HepG2 (cell line): Measurements from ENCODE around the gene SH3BP2. TPM values are rescaled to one million over a fixed set of nuclear protein-coding genes. Genes with fewer than 3 reads are reported as not detected.

ENCODE experiments used
- CBX2 ChIP-seq, 2 experiments: fragments of 200-600 bp in 1 of 2; sonication (generic); formaldehyde crosslinking in 1 of 2; IDR thresholded peaks; 2 replicates each; pipeline versions ENCODE4 v1.7.0 to v1.8.1; 2018 to 2022; ENCODE audit warnings: low read depth in 2 of 2, low read length in 1 of 2, mild to moderate bottlenecking in 1 of 2, missing genetic modification reagents in 1 of 2
- FOSL2 ChIP-seq: sonication (generic); formaldehyde crosslinking; IDR thresholded peaks from 2 replicates; pipeline ENCODE4 v1.4.0; 2020; ENCODE audit warnings: missing genetic modification reagents
- FOXA1 ChIP-seq, 2 experiments: fragments of 450-650 bp in 1 of 2; sonication (generic) in 1 of 2; formaldehyde crosslinking in 1 of 2; IDR thresholded peaks; 2 replicates each; pipeline versions ENCODE4 v1.4.0 to v1.6.1; 2016 to 2020; ENCODE audit warnings: missing genetic modification reagents in 1 of 2
- NKX3-1 ChIP-seq: sonication (generic); formaldehyde crosslinking; IDR thresholded peaks from 2 replicates; pipeline ENCODE4 v1.5.0; 2020; ENCODE audit warnings: missing genetic modification reagents
- PATZ1 ChIP-seq: sonication (generic); formaldehyde crosslinking; IDR thresholded peaks from 2 replicates; pipeline ENCODE4 v1.4.0; 2020; ENCODE audit warnings: missing genetic modification reagents
- RARA ChIP-seq: IDR thresholded peaks from 2 replicates; pipeline ENCODE4 v1.6.1; 2016; ENCODE audit warnings: missing genetic modification reagents, missing compliant biosample characterization
- SP5 ChIP-seq: IDR thresholded peaks from 2 replicates; pipeline ENCODE4 v1.6.1; 2016; ENCODE audit warnings: low read depth, borderline replicate concordance
- TFAP4 ChIP-seq: sonication (generic); IDR thresholded peaks from 2 replicates; pipeline ENCODE4 v1.6.1; 2016; ENCODE audit warnings: low read depth, borderline replicate concordance
- TRIM22 ChIP-seq: fragments of 450-650 bp; IDR thresholded peaks from 2 replicates; pipeline ENCODE4 v1.6.1; 2017
- ZNF670 ChIP-seq: sonication (generic); formaldehyde crosslinking; IDR thresholded peaks from 2 replicates; pipeline ENCODE4 v1.8.0; 2022; ENCODE audit warnings: mild to moderate bottlenecking, missing genetic modification reagents, borderline replicate concordance
- ZNF891 ChIP-seq: sonication (generic); formaldehyde crosslinking; IDR thresholded peaks from 2 replicates; pipeline ENCODE4 v1.5.0; 2020; ENCODE audit warnings: mild to moderate bottlenecking, missing genetic modification reagents
- polyA plus RNA-seq, 8 experiments: library from polyadenylated mRNA; depleted of rRNA in 3 of 8; stranded (reverse) in 7 of 8; unstranded in 1 of 8; fragments of >200 nt; fragmentation: Illumina TruSeq in 4 of 8; extraction: Trizol in 4 of 8; gene quantifications; 2 replicates each; pipeline versions ENCODE4 v1.2.1 to v1.2.3, GENCODE V29; 2011 to 2016; ENCODE audit warnings: low read depth in 4 of 8, missing spikeins in 1 of 8, mixed read lengths in 1 of 8; ENCODE audit not compliant: insufficient read depth in 1 of 8
- total RNA-seq, 5 experiments: library from RNA; depleted of rRNA; stranded (reverse); fragments of >200 nt; fragmentation: Illumina TruSeq; extraction: Trizol; gene quantifications; 2 replicates each; pipeline ENCODE4 v1.2.3, GENCODE V29; 2016; ENCODE audit warnings: low read depth in 1 of 5
- TF ChIP-seq, protein P1 (sequence below): sonication (generic); formaldehyde crosslinking; IDR thresholded peaks from 2 replicates; pipeline ENCODE4 v1.5.0; 2020; ENCODE audit warnings: missing genetic modification reagents
- TF ChIP-seq, protein P2 (sequence below): sonication (generic); formaldehyde crosslinking; IDR thresholded peaks from 2 replicates; pipeline ENCODE4 v1.4.0; 2020; ENCODE audit warnings: missing genetic modification reagents
- TF ChIP-seq, protein P3 (sequence below): sonication (generic); formaldehyde crosslinking; conservative IDR thresholded peaks from 2 replicates; pipeline ENCODE4 v1.4.0; 2020; ENCODE audit warnings: missing genetic modification reagents

The SH3BP2 gene
- total and polyA plus RNA-seq, 2 of the 13 experiments (the other 11 are each of a cell fraction or from before 2014, with no cell fraction given): 16.9 to 34.5 TPM

- TF ChIP-seq, protein P1, sequence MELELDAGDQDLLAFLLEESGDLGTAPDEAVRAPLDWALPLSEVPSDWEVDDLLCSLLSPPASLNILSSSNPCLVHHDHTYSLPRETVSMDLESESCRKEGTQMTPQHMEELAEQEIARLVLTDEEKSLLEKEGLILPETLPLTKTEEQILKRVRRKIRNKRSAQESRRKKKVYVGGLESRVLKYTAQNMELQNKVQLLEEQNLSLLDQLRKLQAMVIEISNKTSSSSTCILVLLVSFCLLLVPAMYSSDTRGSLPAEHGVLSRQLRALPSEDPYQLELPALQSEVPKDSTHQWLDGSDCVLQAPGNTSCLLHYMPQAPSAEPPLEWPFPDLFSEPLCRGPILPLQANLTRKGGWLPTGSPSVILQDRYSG (CRISPR knock-in tag): 0 out of 2 replicates have a peak, but pooled peaks have one; percentile 37
- TF ChIP-seq, protein P2, sequence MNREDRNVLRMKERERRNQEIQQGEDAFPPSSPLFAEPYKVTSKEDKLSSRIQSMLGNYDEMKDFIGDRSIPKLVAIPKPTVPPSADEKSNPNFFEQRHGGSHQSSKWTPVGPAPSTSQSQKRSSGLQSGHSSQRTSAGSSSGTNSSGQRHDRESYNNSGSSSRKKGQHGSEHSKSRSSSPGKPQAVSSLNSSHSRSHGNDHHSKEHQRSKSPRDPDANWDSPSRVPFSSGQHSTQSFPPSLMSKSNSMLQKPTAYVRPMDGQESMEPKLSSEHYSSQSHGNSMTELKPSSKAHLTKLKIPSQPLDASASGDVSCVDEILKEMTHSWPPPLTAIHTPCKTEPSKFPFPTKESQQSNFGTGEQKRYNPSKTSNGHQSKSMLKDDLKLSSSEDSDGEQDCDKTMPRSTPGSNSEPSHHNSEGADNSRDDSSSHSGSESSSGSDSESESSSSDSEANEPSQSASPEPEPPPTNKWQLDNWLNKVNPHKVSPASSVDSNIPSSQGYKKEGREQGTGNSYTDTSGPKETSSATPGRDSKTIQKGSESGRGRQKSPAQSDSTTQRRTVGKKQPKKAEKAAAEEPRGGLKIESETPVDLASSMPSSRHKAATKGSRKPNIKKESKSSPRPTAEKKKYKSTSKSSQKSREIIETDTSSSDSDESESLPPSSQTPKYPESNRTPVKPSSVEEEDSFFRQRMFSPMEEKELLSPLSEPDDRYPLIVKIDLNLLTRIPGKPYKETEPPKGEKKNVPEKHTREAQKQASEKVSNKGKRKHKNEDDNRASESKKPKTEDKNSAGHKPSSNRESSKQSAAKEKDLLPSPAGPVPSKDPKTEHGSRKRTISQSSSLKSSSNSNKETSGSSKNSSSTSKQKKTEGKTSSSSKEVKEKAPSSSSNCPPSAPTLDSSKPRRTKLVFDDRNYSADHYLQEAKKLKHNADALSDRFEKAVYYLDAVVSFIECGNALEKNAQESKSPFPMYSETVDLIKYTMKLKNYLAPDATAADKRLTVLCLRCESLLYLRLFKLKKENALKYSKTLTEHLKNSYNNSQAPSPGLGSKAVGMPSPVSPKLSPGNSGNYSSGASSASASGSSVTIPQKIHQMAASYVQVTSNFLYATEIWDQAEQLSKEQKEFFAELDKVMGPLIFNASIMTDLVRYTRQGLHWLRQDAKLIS: no peak
- TF ChIP-seq CBX2 (IDR thresholded peaks at IDR 0.05; ENCODE audit: low read depth, low read length) (no peak), CBX2 (CRISPR knock-in tag; IDR thresholded peaks at IDR 0.05; ENCODE audit: low read depth) (no peak), ZNF670 (CRISPR knock-in tag) (no peak), RARA (CRISPR knock-in tag) (peak; percentile 43; the same call in 1 of the 2 replicates), ZNF891 (0 out of 2 replicates have a peak, but pooled peaks have one; percentile 78), FOXA1 (IDR thresholded peaks at IDR 0.05) (no peak), FOXA1 (CRISPR knock-in tag; IDR thresholded peaks at IDR 0.05) (no peak), FOSL2 (CRISPR knock-in tag) (0 out of 2 replicates have a peak, but pooled peaks have one; percentile 14), TFAP4 (peak; percentile 11; the same call in 1 of the 2 replicates), PATZ1 (peak; percentile 88), NKX3-1 (peak; percentile 37; the same call in 1 of the 2 replicates), TRIM22 (no peak), SP5 (CRISPR knock-in tag) (peak; percentile 95)
- TF ChIP-seq, protein P3, sequence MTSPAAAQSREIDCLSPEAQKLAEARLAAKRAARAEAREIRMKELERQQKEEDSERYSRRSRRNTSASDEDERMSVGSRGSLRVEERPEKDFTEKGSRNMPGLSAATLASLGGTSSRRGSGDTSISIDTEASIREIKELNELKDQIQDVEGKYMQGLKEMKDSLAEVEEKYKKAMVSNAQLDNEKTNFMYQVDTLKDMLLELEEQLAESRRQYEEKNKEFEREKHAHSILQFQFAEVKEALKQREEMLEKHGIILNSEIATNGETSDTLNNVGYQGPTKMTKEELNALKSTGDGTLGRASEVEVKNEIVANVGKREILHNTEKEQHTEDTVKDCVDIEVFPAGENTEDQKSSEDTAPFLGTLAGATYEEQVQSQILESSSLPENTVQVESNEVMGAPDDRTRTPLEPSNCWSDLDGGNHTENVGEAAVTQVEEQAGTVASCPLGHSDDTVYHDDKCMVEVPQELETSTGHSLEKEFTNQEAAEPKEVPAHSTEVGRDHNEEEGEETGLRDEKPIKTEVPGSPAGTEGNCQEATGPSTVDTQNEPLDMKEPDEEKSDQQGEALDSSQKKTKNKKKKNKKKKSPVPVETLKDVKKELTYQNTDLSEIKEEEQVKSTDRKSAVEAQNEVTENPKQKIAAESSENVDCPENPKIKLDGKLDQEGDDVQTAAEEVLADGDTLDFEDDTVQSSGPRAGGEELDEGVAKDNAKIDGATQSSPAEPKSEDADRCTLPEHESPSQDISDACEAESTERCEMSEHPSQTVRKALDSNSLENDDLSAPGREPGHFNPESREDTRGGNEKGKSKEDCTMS (CRISPR knock-in tag): no peak
These were observed at the start of gene SH3BP2 (continued) for GRCh38 chr4:2792711-2793585.
